Smooth muscle cell (in vitro differentiated cells): ENCODE measurements around the gene PCDH15. TPM values are rescaled to one million over a fixed set of nuclear protein-coding genes. Genes with fewer than 3 reads are reported as not detected.

ENCODE experiments used
- DNase-seq: peaks from one replicate; lab custom pipeline; 2025; ENCODE audit not compliant: unreplicated experiment; lab: John Stamatoyannopoulos, UW
- H2AFZ ChIP-seq: fragments of 200-600 bp; sonication (generic); 2 replicates; pipeline ENCODE4 v1.6.0; 2016; ENCODE audit warnings: antibody characterized with exemption, low read depth, mild to moderate bottlenecking
- H3F3A ChIP-seq: fragments of 200-600 bp; sonication (generic); 2 replicates; pipeline ENCODE4 v1.6.0; 2017; ENCODE audit warnings: antibody characterized with exemption, low read depth
- H3K27ac ChIP-seq: fragments of 200-600 bp; sonication (generic); 2 replicates; pipeline ENCODE4 v1.5.1; 2016; ENCODE audit warnings: low read depth, mild to moderate bottlenecking
- H3K27me3 ChIP-seq: fragments of 200-600 bp; sonication (generic); 2 replicates; pipeline ENCODE4 v1.6.1; 2016; ENCODE audit warnings: low read depth, mild to moderate bottlenecking
- H3K36me3 ChIP-seq: fragments of 200-600 bp; sonication (generic); 2 replicates; pipeline ENCODE4 v1.5.1; 2016; ENCODE audit warnings: low read depth
- H3K4me1 ChIP-seq: fragments of 200-600 bp; sonication (generic); 2 replicates; pipeline ENCODE4 v1.5.1; 2016; ENCODE audit warnings: low read depth
- H3K4me2 ChIP-seq: fragments of 200-600 bp; sonication (generic); 2 replicates; pipeline ENCODE4 v1.6.0; 2016; ENCODE audit warnings: mild to moderate bottlenecking
- H3K4me3 ChIP-seq: fragments of 200-600 bp; sonication (generic); 2 replicates; pipeline ENCODE4 v1.5.1; 2016; ENCODE audit warnings: mild to moderate bottlenecking
- H3K79me2 ChIP-seq: fragments of 200-600 bp; sonication (generic); 2 replicates; pipeline ENCODE4 v1.6.0; 2016; ENCODE audit warnings: low read depth, mild to moderate bottlenecking
- H3K9ac ChIP-seq: fragments of 200-600 bp; sonication (generic); 2 replicates; pipeline ENCODE4 v1.6.0; 2016; ENCODE audit warnings: low read depth
- H3K9me3 ChIP-seq: fragments of 200-600 bp; sonication (generic); replicated peaks from 2 replicates; pipeline ENCODE4 v1.5.1; 2016; ENCODE audit warnings: low read depth
- H4K20me1 ChIP-seq: fragments of 200-600 bp; sonication (generic); 2 replicates; pipeline ENCODE4 v1.6.0; 2016; ENCODE audit warnings: low read depth
- WGBS: methylation state at CpG from one replicate; pipeline ENCODE4 v1.1.7; 2016; ENCODE audit warnings: low lambda C conversion rate; 5-methylcytosine and 5-hydroxymethylcytosine counted together
- polyA plus RNA-seq: library from polyadenylated mRNA; unstranded; fragments of >200 nt; fragmentation: Nextera tagmentation; extraction: Ambion mirVana; gene quantifications from 2 replicates; pipeline ENCODE4 v1.2.1, GENCODE V29; 2016
- total RNA-seq: library from RNA; depleted of rRNA; stranded (reverse); fragments of >200 nt; gene quantifications from 2 replicates; pipeline ENCODE4 v1.2.3, GENCODE V29; 2014
- TF ChIP-seq, protein P1 (sequence below): fragments of 200-600 bp; sonication (generic); IDR thresholded peaks from 2 replicates; pipeline ENCODE4 v1.5.1; 2017; ENCODE audit warnings: borderline replicate concordance, mild to moderate bottlenecking, antibody characterized with exemption; ENCODE audit not compliant: insufficient read depth, poor library complexity, severe bottlenecking

PCDH15 gene
- total and polyA plus RNA-seq, 2 experiments from 2014 or later: not detected

DNA sequence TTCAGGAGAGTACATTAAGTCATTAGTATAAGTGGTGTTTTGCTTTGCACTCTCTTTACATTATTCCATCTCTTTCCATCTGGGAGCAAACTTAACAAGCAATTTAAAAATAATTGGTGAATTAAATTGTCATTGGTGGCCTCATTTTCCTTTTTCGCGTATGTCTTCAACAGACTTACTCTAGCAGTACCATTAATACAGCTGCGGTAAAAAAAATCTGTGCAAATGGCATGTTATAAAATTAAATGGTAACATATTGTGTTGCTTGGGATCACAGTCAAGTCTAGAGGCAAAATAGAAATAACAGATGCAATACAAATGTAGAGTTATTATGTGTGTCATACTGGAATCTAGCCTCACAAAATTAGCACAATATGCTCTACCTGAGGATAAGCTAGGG, 322.4 kb downstream of the PCDH15 start:
- no peaks in the 10 kb centered on the region for H3F3A ChIP-seq
- TF ChIP-seq, protein P1, sequence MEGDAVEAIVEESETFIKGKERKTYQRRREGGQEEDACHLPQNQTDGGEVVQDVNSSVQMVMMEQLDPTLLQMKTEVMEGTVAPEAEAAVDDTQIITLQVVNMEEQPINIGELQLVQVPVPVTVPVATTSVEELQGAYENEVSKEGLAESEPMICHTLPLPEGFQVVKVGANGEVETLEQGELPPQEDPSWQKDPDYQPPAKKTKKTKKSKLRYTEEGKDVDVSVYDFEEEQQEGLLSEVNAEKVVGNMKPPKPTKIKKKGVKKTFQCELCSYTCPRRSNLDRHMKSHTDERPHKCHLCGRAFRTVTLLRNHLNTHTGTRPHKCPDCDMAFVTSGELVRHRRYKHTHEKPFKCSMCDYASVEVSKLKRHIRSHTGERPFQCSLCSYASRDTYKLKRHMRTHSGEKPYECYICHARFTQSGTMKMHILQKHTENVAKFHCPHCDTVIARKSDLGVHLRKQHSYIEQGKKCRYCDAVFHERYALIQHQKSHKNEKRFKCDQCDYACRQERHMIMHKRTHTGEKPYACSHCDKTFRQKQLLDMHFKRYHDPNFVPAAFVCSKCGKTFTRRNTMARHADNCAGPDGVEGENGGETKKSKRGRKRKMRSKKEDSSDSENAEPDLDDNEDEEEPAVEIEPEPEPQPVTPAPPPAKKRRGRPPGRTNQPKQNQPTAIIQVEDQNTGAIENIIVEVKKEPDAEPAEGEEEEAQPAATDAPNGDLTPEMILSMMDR: no peak
- no peak overlapping the region for H3K4me3 ChIP-seq
- H3K4me1 ChIP-seq: no peaks in the 10 kb centered on the region
- no peaks in the 10 kb centered on the region for H3K27me3 ChIP-seq
- no peaks in the 10 kb centered on the region for H3K79me2 ChIP-seq
- 84% methylated on average over 3 of the region's 3 CpGs for WGBS
- DNase-seq: no peak
- H3K9me3 ChIP-seq: no peaks in the 10 kb centered on the region
- no peak overlapping the region for H2AFZ ChIP-seq
- H4K20me1 ChIP-seq: no peaks in the 10 kb centered on the region
- H3K36me3 ChIP-seq: no peaks in the 10 kb centered on the region
- no peak overlapping the region for H3K9ac ChIP-seq
- no peak overlapping the region for H3K4me2 ChIP-seq
- no peak overlapping the region for H3K27ac ChIP-seq

DNA sequence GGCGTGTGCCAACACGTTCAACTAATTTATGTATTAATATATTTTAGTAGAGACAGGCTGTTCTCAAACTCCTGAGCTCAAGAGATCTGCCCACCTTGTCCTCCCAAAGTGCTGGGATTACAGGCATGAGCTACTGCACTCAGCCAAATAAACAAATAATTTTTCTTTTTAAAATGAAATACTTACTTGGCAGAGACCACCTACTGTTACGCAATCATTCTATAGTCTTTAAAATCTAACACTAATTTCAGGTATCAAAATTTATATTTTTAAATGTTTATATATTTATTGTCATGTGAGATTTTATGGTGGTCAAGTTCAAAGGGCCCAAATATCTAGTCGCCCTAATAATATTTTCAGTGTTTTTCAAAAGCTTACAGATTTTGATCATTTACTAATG, 323.3 kb downstream of the PCDH15 start:
- Histone ChIP-seq H3K4me2 (no peak overlapping the region), H3K4me3 (no peak overlapping the region), H3F3A (no peaks in the 10 kb centered on the region), H3K9me3 (no peaks in the 10 kb centered on the region), H3K4me1 (no peaks in the 10 kb centered on the region), H3K79me2 (no peaks in the 10 kb centered on the region), H3K36me3 (no peaks in the 10 kb centered on the region), H3K27me3 (no peaks in the 10 kb centered on the region), H2AFZ (no peak overlapping the region), H4K20me1 (no peaks in the 10 kb centered on the region), H3K9ac (no peak overlapping the region), H3K27ac (no peak overlapping the region)
- 94% methylated on average over 4 of the region's 4 CpGs for WGBS
- TF ChIP-seq, protein P1: no peak
- DNase-seq: no peak

DNA sequence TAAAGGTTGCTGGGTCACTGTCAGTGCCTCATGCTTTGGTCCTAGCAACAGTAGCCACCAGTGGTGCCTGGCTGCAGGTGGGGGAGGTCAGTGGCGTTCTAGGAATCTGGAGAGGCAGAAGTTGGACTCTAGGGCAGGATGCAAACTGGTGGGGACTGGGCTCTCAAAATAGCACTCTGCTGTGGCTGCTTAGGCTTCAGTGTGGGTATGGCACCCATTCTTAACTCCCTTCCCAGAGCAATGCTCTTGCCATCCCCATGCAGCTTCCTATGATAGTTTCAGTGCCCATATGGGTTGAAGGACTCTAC, 330.8 kb downstream of the PCDH15 start:
- H2AFZ ChIP-seq: no peak overlapping the region
- 75% methylated on average over 1 of the region's 1 CpG for WGBS
- H3K36me3 ChIP-seq: no peaks in the 10 kb centered on the region
- H3K9ac ChIP-seq: no peak overlapping the region
- H3K9me3 ChIP-seq: no peaks in the 10 kb centered on the region
- H3K79me2 ChIP-seq: no peaks in the 10 kb centered on the region
- no peaks in the 10 kb centered on the region for H4K20me1 ChIP-seq
- H3K4me2 ChIP-seq: no peak overlapping the region
- no peak for DNase-seq
- TF ChIP-seq, protein P1: no peak
- H3K4me3 ChIP-seq: no peak overlapping the region
- H3K27me3 ChIP-seq: no peaks in the 10 kb centered on the region
- H3K4me1 ChIP-seq: no peaks in the 10 kb centered on the region
- no peak overlapping the region for H3K27ac ChIP-seq
- no peaks in the 10 kb centered on the region for H3F3A ChIP-seq

DNA sequence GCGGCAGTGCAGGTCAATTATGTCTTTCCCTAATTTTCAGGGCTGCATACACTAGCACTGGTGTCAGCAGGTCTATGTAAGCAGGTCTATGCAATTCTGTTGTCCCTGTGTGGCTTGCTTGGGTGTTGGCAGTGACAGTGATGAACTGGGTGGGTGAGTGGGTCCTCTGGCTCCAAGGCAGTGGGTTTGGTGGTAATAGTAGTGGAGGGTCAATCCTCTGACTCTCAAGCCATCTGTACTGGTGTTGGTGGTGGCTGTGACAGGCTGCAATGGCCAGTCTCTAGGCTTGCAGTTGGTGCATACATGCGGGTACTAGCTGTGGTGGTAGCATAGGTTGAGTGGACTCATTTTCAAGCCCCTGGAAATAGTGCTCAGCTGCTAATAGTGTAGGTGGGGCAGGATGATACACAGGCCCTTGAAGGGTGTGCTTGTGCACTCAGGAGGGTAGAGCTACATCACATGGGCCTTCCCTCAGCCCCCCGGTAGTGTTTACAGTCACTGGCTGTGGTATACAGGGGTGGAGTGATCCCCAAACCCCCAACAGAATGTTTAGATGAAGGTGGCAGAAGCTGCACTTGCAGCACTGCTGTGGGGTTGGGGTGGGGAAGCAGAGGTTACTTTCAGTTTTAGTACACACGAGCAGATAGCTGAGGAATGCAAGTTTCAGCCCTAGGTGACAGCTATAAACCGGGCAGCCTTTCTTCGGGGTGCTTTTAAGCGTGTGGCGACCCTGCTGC, 331.3 kb downstream of the PCDH15 start:
- Histone ChIP-seq H3K27ac (no peak overlapping the region), H3K27me3 (no peaks in the 10 kb centered on the region), H3K4me1 (no peaks in the 10 kb centered on the region), H3K79me2 (no peaks in the 10 kb centered on the region), H3K4me2 (no peak overlapping the region), H3K36me3 (no peaks in the 10 kb centered on the region), H3F3A (no peaks in the 10 kb centered on the region), H3K9ac (no peak overlapping the region), H3K9me3 (no peaks in the 10 kb centered on the region), H4K20me1 (no peaks in the 10 kb centered on the region), H2AFZ (no peak overlapping the region), H3K4me3 (no peak overlapping the region)
- 90% methylated on average over 8 of the region's 8 CpGs for WGBS
- DNase-seq: no peak
- TF ChIP-seq, protein P1: no peak
